HepG2 (cell line): Measurements from ENCODE around the gene ACAP2.
"Not testable (repeated sequence)": the region's sequence is repeated elsewhere in the genome, so short reads cannot be mapped to it uniquely, and the experiment has no call there.

ENCODE experiments used
- CTCF ChIP-seq: sonication (generic); formaldehyde crosslinking; IDR thresholded peaks from 2 replicates; pipeline ENCODE4 v1.5.0; 2020; ENCODE audit warnings: mild to moderate bottlenecking, missing genetic modification reagents, moderate library complexity
- EP300 ChIP-seq, 3 experiments: sonication (generic) in 1 of 3; formaldehyde crosslinking in 1 of 3; IDR thresholded peaks; 2 replicates each; pipeline versions ENCODE4 v1.5.1 to v1.6.1; 2011 to 2020; ENCODE audit warnings: low read depth in 2 of 3, low read length in 2 of 3, borderline replicate concordance in 1 of 3, improper control_type of control experiment in 1 of 3, mild to moderate bottlenecking in 1 of 3, missing genetic modification reagents in 1 of 3, moderate library complexity in 1 of 3
- KDM1A ChIP-seq: IDR thresholded peaks from 2 replicates; pipeline ENCODE4 v1.6.1; 2016; ENCODE audit warnings: missing compliant biosample characterization
- MAZ ChIP-seq, 2 experiments: sonication (generic) in 1 of 2; formaldehyde crosslinking in 1 of 2; IDR thresholded peaks; 2 replicates each; pipeline versions ENCODE4 v1.5.0 to v1.6.1; 2012 to 2020; ENCODE audit warnings: low read depth in 2 of 2, mild to moderate bottlenecking in 2 of 2, borderline replicate concordance in 1 of 2, improper control_type of control experiment in 1 of 2, low read length in 1 of 2, missing genetic modification reagents in 1 of 2, moderate library complexity in 1 of 2
- RBM22 ChIP-seq: fragments of 200-400 bp; formaldehyde crosslinking; optimal IDR thresholded peaks from 2 replicates; pipeline ENCODE3; 2017; ENCODE audit warnings: mild to moderate bottlenecking, low read length, moderate library complexity
- TBL1XR1 ChIP-seq: fragments of 150-350 bp; IDR thresholded peaks from 2 replicates; pipeline ENCODE4 v1.6.1; 2014; ENCODE audit warnings: borderline replicate concordance, low read length; ENCODE audit not compliant: partially characterized antibody
- TF ChIP-seq, protein P1 (sequence below): sonication (generic); formaldehyde crosslinking; IDR thresholded peaks from 2 replicates; pipeline ENCODE4 v1.8.1; 2023; ENCODE audit warnings: mild to moderate bottlenecking, inconsistent platforms, moderate library complexity, missing genetic modification reagents, borderline replicate concordance
- TF ChIP-seq, protein P2 (sequence below): sonication (generic); formaldehyde crosslinking; IDR thresholded peaks from 2 replicates; pipeline ENCODE4 v1.4.0; 2020; ENCODE audit warnings: missing genetic modification reagents

DNA sequence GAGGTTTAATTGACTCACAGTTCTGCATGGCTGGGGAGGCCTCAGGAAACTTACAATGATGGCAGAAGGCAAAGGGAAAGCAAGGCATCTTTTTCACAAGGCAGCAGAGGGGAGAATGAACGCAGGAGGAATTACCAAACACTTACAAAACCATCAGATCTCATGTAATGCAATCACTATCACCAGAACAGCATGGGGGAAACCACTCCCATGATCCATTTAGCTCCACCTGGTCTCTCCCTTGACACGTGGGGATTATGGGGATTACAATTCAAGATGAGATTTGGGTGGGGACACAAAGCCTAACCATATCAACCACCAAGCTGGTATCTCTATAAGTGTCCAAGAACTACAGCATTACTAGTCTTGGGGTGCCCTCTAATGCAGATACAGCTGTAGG lies 85.0 kb downstream of the ACAP2 start:
- TF ChIP-seq, protein P1, sequence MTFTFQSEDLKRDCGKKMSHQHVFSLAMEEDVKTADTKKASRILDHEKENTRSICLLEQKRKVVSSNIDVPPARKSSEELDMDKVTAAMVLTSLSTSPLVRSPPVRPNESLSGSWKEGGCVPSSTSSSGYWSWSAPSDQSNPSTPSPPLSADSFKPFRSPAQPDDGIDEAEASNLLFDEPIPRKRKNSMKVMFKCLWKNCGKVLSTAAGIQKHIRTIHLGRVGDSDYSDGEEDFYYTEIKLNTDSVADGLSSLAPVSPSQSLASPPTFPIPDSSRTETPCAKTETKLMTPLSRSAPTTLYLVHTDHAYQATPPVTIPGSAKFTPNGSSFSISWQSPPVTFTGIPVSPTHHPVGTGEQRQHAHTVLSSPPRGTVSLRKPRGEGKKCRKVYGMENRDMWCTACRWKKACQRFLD (CRISPR knock-in tag): not testable (repeated sequence)
- not testable (repeated sequence) for TF ChIP-seq RBM22; CTCF (CRISPR knock-in tag); EP300 (IDR thresholded peaks at IDR 0.05; ENCODE audit: low read depth in 2 of 2, low read length in 2 of 2); EP300 (CRISPR knock-in tag; IDR thresholded peaks at IDR 0.05; ENCODE audit: borderline replicate concordance); TBL1XR1; MAZ (IDR thresholded peaks at IDR 0.05; ENCODE audit: borderline replicate concordance, low read depth, low read length); MAZ (CRISPR knock-in tag; IDR thresholded peaks at IDR 0.05; ENCODE audit: low read depth); KDM1A (CRISPR knock-in tag)
- TF ChIP-seq, protein P2, sequence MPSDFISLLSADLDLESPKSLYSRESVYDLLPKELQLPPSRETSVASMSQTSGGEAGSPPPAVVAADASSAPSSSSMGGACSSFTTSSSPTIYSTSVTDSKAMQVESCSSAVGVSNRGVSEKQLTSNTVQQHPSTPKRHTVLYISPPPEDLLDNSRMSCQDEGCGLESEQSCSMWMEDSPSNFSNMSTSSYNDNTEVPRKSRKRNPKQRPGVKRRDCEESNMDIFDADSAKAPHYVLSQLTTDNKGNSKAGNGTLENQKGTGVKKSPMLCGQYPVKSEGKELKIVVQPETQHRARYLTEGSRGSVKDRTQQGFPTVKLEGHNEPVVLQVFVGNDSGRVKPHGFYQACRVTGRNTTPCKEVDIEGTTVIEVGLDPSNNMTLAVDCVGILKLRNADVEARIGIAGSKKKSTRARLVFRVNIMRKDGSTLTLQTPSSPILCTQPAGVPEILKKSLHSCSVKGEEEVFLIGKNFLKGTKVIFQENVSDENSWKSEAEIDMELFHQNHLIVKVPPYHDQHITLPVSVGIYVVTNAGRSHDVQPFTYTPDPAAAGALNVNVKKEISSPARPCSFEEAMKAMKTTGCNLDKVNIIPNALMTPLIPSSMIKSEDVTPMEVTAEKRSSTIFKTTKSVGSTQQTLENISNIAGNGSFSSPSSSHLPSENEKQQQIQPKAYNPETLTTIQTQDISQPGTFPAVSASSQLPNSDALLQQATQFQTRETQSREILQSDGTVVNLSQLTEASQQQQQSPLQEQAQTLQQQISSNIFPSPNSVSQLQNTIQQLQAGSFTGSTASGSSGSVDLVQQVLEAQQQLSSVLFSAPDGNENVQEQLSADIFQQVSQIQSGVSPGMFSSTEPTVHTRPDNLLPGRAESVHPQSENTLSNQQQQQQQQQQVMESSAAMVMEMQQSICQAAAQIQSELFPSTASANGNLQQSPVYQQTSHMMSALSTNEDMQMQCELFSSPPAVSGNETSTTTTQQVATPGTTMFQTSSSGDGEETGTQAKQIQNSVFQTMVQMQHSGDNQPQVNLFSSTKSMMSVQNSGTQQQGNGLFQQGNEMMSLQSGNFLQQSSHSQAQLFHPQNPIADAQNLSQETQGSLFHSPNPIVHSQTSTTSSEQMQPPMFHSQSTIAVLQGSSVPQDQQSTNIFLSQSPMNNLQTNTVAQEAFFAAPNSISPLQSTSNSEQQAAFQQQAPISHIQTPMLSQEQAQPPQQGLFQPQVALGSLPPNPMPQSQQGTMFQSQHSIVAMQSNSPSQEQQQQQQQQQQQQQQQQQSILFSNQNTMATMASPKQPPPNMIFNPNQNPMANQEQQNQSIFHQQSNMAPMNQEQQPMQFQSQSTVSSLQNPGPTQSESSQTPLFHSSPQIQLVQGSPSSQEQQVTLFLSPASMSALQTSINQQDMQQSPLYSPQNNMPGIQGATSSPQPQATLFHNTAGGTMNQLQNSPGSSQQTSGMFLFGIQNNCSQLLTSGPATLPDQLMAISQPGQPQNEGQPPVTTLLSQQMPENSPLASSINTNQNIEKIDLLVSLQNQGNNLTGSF: not testable (repeated sequence)
